Islet of Langerhans (tissue), 1 donor: ENCODE data around the gene SYTL4.
"Not testable (repeated sequence)": the region's sequence is repeated elsewhere in the genome, so short reads cannot be mapped to it uniquely, and the experiment has no call there.

Experiments used
- FAIRE-seq: peaks from one replicate; lab custom pipeline; 2011; peaks lifted over from hg19 to GRCh38; lab: Jason Lieb, UNC

The SYTL4 gene

DNA sequence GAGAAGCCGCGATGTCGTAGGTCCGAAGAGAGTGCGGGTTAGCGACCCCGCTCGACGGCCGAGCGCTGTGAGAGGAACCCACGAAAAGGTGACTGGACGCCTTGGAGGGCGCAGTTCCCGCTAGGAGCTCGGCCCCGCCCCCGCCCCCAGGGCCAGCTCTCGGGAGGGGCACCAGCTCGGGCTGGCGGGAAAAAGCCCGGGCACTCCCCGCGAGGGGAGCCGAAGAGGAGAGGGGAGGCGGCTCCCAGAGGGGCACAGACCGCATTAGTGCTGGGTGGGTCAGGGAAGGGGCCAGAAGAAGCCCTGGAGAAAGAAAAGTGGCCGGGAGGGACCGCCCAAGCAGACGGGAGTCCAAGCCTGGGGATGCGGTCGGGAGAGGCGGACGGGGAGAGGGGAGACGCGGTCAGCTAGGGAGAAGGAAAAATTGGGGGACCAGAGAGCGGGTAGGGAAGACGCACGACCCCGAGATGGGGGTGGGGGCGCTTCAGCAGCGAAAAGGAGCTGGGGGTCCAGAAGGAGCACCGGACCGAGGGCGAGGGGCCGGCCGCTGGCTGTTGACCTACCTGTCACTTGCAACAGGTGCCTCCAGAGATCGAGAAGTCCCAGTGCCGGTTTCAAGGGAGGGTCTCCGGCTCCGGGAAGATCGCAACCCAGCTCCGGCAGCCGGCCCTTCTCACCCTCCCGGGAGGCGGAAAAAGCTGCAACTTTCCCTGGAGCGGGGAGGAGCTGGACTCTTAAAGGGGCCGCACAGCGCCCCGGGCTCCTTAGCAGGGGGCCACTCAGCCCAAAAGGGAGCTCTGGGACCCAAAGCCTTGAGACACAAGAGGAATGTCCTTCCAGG lies at the start of gene SYTL4:
Gene SYTL4, minus strand, starts transcription at position 681 of the 841 bp plus-strand sequence. CDS start 30,084 bp downstream, outside the sequence.
- FAIRE-seq: no peak

DNA sequence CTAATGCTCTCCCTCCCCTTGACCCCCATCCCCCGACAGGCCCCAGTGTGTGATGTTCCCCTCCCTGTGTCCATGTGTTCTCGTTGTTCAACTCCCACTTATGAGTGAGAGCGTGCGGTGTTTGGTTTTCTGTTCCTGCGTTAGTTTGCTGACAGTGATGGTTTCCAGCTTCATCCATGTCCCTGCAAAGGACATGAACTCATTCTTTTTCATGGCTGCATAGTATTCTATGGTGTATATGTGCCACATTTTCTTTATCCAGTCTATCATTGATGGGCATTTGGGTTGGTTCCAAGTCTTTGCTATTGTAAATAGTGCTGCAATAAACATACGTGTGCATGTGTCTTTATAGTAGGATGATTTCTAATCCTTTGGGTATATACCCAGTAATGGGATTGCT lies 37.5 kb upstream of the SYTL4 start:
- not testable (repeated sequence) for FAIRE-seq

DNA sequence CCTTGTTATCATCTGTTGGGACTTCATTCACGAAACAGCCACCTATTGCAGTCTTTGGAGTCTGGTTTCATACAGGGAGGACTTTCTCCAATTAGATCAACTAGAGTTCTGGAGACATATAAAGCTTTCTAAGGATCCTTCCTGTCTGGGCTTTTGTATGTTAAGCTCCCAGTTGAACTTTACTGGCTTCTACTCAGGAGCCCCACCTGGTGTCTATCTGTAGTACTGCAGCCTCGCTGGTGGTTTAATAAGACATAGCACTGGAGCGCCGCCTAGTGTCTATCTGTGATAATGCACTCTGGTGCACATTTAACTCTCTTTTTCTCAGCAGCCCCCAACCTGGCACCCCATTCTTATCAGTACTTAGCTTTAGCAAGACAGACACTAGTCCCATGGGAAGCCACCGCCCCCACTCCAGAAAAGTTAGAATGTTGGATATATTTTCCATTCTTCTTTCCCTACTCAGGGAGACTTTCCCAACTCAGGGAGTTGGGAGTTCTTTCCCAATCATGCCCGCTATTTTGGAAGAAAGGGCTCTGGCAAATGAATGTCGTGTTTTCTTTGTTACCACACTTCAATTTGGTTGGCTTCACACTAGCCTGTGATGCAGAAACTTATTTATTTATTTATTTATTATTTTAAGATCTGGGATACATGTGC lies 36.9 kb upstream of the SYTL4 start:
- peak; percentile 79 for FAIRE-seq

DNA sequence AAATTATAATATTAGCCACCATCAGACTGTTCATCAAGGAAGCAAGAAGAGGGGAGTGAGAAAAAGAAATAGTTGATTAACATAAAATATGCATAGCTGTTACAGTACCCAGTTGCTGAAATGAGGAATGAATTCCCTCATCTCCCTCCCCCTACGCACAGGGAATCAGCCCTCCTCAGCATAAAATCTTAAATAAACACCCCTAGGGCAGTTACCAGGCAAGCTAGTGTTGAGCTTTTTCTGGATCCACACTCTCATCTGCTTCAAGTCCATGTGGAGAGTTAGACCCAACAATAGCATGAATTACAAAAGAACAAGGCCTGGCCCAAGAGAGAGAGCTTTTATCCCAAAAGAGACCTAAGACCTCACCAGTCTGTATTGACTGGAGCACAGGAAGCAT lies 19.0 kb upstream of the SYTL4 start:
- no peak for FAIRE-seq

DNA sequence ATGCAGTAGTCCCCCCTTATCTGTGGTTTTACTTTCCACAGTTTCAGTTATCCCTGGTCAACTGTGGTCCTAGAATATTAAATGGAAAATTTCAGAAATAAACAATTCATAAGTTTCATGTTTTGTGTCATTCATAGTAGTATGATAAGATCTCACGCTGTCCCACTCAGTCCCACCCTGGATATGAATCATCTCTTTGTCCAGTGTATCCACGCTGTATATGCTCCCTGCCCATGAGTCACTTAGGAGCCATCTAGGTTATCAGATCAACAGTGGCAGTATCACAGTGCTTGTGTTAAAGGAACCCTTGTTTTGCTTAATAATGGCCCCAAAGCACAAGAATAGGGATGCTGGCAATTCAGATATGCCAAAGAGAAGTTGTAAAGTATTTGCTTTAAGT lies 16.2 kb upstream of the SYTL4 start:
- no peak for FAIRE-seq

DNA sequence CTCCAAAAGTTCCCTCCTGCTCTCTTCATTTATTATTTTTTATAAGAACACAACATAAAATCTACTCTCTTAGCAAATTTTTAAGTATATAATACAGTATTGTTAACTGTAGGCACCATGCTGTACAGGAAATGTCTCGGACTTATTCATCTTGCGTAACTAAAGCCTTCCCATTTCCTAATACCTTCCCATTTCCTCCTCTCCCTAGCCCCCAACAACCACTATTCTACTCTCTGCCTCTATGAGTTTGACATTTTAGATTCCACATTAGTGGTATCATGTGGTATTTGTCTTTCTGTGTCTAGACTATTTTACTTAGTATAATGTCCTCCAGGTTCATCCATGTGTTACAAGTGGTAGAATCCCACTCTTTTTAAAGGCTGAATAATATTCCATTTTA lies 15.8 kb upstream of the SYTL4 start:
- no peak for FAIRE-seq

DNA sequence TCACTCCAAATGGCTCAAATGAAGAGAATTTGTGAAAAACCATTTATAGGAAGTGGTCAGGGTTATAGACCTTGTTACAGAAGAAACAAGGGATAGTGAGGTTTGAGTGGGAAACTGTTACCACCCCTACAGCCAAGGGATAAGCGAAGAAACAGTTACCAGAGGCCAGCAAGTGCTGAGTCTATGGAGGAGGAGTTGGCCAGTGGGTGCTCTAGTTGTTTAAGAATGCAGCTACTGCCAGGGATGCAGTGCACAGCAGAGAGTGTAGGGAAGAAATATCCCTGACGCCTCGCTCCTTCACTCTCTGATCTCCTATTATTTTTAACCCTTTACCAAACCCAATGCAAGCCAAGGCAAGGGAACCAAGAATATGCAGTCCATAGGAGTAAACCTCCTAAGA lies 15.2 kb upstream of the SYTL4 start:
- FAIRE-seq: no peak

DNA sequence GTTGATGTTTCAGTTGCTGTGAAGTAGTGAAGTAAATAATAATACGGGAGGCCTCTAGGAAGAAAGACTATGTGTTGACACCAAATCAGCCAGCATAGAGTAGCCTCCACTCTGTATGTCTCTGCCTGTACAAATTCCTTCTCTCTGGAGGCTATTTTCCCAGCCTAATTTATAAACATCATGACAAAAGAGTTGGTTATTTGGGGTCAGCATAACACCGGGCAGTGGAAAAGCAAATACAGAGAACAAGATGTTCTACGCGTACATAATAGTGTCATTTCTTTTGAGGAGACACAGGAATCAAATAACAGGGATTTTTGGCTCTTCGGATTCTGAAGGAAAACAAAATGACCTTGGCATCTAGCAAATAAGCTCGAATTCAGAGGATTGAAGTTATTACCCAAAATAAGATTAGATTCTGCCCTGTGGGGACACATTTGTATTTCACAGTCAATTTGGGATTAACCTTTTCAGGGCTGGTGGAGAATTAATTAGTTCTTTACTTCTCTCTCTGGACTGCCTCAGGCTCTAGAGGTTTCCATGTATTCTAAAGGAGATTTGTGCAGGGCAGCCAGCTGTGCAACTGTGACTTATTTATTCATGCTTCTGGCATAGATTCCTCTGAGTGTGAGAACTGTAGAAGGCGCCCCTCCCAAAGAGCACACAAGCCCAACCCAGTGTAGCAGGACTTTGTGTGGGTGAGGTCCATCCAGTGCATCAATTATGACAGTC lies 14.1 kb upstream of the SYTL4 start:
- no peak for FAIRE-seq

DNA sequence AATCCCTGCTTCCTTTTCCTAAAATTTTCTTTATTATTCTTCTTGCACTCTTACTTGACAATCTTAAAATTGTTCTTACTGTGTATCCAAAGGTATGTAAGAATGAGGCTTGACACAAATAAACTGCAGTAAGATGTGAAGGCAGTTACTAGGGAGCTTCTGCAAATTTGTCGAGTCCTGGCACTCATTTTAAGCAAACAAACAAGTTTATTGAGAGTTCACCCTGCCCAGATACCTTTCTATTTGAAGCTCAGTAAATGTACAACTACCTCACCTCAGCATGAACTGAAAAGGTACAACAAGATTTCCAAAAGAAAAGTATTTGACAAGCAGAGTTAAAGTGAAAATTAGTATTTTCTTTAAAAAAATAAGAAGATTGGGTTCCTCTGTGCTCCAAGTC lies 13.3 kb upstream of the SYTL4 start:
- no peak for FAIRE-seq

DNA sequence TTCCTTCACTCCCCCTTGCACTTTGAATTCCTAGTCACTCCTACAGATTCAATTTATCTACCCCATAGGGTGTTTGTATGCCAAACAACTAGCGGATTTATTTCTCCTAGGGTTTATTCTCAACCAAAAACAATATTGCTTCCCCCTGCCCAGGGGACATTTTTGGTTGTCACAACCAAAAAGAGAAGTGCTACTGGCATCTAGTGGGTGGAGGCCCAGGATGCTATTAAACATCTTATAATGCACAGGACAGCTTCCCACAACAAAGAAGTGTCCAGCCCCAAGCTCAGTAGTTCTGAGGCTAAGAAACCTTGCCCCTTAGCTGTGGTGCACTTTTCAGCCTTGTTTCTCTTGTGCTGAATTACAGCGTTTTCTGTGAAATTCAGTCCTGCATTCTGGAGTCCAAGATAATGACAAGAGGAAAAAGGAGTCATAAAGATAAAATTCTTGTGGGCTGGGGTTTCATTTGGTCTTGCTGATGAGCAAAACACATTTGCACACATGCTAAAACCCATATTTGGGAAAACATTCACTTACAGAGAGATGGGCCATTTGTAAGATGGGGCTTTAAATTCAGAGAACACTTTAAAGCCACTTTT lies 11.2 kb upstream of the SYTL4 start:
- no peak for FAIRE-seq

DNA sequence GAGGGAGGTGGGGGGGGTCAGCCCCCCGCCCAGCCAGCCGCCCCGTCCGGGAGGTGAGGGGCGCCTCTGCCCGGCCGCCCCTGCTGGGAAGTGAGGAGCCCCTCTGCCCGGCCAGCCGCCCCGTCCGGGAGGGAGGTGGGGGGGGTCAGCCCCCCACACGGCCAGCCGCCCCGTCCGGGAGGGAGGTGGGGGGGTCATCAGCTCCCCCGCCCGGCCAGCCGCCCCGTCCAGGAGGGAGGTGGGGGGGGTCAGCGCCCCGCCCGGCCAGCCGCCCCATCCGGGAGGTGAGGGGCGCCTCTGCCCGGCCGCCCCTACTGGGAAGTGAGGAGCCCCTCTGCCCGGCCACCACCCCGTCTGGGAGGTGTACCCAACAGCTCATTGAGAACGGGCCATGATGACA lies 7.9 kb downstream of the SYTL4 start:
- FAIRE-seq: not testable (repeated sequence)

DNA sequence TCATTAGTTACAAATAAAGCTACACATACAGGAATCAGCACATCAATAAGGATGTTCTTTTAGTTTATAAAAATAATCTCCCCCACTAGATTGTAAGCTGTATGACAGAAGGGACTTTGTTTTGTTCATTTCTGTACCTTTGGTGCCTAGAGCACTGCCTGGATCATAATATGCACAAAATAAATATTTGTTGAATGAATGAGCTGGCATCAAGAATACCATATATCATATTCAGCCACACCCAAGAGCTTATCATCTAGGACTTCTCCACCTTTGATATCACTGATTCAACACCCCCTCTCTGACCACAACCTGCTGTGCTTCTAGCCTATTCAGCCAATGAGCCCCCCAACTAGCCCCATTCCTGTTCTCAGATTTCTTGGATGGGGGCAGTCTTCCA lies 10.6 kb downstream of the SYTL4 start:
- no peak for FAIRE-seq

DNA sequence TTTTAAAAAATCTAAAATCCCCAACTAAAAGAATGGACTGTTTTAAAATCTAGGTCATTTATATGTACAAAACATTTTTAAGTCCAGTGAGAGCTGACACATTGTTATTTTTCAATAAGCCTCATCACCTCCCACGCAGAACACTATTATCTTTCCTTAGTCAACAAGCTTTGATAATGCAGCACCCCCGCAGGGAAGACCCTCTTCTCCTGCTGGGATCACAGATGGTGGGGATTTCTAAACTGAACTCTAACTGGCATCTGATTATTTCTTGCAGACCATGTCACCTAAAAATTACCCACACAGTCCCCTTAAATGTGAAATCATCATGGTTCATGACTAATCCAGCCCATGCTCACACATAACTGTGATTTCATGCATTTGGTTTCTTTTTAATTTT lies 11.6 kb downstream of the SYTL4 start:
- no peak for FAIRE-seq

DNA sequence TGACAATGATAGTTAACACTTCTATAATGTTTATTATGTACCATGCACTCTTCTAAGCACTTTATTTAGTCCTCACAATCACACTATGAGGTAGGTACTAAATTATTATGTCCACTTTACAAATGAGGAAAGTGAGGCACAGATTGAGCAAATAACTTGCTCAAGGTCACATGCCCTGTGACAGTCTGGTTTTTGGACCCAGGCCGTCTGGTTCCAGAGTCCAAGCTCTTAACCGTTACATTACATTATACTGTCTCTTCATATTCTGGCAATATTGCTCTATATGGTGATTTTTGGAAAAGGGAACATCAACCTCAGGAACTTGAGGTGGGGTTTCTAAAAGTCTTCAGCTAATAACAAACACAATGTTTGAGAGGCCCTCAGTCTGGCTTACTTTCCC lies 12.8 kb downstream of the SYTL4 start:
- no peak for FAIRE-seq

DNA sequence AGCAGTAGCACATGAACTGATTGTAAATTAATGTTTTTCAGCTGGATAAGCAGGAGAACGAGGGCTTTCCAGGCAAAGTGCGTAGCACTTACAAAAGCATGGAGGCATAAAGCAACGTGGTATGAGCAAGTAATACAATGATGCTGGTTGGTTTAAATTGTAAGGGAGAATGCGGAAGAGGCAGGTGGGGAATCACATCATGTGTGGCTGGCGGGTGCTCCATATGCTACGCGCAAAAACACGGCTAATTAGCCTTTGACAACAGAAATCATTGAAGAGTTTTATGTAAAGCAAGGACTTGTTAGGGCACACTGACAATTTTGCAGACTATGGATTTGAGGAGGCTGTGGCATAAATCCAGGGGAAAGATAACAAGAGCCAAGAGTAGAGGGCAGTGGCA lies 14.6 kb downstream of the SYTL4 start:
- FAIRE-seq: no peak

DNA sequence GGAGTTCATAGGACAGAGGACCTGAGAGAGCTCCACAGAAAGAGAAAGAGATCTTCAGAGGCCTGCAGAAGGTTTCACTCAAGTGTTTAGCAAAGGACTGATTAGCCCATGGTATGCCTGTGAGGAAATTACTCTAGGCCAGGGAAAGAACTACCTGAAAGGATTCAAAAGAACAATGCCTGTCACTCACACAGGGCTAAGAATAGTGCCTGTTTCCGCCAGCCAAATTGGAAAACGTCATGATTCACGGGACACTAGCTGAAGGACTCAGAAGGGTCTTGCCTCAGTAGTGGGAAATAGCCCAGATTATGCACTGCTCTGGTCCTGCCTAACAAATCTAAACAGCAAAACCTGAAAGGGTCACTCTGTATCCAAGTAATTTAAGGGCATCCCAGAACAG lies 21.1 kb downstream of the SYTL4 start:
- no peak for FAIRE-seq

DNA sequence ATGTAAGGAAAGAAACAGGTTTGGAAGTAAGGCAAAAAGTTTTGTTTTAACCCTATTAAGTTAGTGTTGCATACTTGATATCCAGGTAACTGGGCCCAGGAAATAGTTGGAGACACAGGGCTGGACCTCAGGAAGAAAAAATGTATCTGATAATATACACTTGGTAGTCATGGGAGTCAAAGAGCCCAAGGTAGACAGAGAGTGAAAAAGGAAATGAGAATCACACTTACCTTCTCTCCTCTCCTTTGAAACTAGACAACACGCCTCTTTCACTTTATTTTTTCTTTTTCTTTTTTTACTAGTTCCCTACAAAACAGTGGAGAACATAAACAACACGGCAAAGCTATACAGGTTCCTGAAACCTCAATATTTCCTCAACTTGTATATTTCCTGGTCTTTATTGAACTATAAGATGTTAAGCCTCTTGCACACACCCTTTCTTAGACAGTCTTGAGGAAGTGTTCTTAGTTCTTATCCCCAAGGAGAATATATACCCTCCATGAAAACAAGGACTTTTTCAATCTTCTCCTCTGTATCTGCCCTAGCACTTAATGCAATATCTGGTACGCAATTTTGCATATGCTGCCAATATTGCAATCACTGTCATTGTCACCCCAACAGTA lies 27.2 kb downstream of the SYTL4 start:
- FAIRE-seq: no peak

DNA sequence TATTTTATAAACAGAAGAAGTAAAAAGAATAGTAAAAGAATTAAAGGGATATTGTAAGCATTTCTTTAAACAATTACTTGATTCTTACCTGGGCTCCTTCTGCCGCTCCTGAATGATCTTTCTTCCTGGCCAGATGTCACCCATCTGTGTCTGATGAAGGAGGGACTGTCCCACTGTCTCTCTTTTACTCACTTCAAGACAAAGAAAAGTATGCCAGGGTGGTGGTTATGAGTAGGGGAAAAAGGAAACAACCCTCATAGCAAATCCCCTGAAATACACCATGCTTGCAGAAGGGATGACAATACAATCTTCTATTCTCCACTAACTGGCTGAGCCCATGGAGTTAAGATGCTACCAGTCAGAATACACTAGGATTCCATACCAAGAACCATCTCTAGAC lies 31.1 kb downstream of the SYTL4 start:
- no peak for FAIRE-seq

DNA sequence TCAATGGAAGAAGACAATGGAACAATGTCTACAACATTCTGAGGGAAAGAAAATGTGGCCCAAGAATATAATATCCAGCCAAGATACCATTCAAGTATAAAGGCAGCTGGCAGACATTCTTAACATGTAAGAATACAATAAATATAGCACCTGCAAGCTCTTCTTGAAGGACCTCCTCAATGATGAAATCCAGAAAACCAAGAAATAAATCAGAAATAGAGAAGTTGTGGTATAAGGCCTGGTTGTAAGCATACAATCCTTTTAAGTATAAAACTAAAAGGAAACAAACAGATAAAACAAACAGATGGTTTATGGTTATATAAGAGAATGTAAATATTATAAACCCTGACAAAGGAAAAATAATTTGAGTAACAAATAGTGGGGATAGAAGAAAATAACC lies 33.4 kb downstream of the SYTL4 start:
- peak; percentile 62 for FAIRE-seq

DNA sequence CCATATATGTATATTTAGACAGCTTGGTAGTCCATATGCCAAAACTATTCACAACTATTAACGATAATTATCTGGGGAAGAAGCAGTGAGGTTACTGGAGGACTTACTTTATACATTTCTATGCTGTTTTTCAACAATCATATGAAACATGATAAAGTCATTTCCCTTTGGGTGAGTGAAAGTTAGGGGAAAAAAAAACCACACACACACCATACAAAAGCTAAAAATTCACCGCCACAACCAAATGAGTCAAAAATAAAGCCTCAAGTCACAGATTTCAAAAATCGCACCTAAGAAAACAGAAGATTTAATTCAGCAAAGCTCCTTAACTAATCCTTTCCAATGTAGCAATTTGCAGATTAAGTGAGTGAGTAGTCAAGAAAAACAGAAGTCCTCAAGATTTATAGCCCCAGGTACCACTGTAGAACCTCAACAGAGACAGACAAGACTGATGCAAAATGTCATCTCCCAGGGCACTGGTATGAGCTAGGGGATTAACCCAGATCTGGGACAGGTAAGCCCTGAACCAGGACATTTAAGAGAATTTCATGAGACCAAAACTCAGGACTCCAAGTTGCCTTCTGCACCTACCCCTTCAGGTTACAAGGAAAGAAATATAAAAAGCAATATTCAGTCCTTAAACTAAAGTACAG lies 35.1 kb downstream of the SYTL4 start:
- no peak for FAIRE-seq

DNA sequence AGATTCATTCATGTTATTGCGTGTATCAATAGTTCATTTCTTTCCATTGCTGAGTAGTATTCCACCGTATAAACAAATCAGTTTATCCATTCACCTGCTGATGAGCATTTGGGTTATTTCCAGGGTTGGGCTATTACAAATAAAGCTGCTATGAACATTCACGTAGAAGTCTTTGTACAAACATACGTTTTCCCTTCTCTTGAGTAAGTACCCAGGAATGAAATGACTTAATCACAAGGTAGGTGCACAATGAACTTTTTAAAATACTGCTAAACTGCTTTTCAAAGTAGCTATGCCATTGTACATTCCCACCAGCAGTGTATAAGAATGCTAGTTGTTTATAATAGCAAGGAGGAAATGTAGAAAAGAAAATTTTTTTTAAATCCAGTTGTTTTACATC lies 35.9 kb downstream of the SYTL4 start:
- no peak for FAIRE-seq

DNA sequence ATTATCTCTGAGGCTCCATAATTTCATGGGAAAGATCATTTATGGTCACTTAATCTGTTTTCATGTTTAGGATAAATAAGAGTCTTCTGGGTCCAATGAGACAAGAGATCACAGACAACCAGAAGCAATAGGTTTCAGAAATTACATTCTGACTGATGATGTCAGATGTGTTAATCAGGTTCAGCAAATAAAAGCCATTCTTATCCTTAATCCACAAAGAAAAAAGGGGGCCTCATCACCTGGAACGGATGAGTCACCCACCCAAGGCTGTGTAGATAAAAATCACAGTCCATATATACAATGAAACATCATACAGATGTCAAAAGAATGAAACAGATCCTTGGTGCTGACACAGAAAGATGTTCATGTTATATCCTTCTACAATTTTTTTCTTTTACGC lies 36.6 kb downstream of the SYTL4 start:
- no peak for FAIRE-seq
